RKO (cell line): ENCODE data around the gene POLR3B.

Experiments
- DNase-seq: peaks from one replicate; pipeline ENCODE4 v3.0.0-alpha.2; 2016; ENCODE audit warnings: low spot score

The POLR3B gene

DNA sequence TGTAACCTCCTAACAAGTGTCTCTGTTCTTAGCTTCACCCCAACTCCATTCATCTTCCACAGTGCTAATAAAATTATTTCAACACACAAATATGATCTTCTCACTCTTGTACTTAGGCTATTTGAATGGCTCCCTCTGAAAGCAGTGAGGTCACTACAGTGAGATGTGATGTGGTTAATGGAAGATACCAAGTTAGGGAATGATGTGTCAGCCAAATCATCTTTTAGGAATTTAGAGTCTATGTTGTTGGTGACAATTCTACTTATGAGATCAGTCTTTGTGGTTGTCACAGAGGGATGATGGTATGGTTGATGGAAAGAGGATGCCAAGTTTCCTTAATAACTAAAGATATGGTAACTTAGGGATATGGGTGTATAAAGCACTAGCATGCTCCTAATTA, 57.6 kb downstream of the POLR3B start:
- DNase-seq = peak; percentile 62

DNA sequence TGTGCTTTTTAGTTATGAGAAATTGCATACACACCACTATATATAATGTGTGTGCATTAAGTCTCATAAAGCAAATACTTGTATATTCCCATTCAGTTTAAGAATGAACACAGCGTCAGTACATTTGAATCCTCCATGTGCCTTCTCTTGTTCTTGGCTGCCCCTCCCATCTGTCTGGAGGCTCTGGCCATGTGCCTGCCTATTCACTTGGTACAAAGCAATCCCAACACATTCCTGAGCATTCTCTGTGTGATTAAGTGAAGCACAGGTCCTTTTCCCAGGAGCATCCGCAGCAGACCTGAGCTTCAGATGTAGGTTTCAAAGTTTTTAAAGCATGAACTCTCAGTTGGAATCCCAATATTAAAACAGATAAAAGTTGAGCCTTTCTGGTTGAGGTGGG, 58.7 kb downstream of the POLR3B start:
- DNase-seq = no peak

DNA sequence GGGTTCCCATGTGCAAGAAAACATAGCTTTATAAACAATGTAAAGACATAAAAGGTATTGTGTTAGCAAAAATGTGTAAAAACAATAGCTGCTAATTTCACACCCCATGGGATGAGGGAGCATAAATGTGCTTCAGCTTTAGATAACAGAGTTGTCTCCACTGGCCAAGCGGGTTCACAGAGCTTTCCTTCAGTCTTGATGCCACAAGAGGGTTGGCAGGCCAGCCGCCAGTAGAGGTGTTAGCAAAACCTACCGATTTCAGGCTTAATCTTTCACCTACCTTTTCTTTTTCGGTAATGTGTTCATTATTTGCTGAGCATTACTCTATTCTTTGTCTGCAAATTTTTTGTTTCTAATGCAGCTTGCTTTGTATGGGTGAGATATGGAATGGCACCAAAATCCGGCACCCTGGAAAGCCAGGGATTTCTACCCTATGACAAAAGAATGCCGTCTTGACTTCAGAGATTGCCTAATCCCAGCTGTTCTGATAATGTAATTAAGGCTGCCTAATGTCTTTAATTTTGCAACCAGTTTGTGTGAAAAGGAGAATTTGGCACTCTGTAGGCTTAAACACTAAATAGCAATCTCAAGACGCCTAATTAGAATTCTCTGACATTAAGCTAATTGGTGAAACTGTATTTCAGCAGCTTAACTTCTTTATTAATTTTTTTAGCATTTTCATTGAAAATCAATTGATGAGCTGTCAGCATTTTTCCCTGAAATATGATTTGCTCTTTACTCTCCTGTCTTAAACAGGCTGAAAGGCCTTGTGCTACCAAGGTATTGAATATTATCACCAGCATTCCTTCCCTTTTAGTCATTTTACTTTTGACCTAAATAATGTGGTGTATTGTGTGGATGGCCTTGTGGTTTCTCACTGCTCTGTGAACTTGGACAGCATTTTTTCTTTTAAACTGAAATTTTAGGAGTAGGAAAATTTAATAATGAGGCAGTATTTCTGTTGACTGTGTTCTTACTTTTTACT, 60.7 kb downstream of the POLR3B start:
- DNase-seq = peak; percentile 3

DNA sequence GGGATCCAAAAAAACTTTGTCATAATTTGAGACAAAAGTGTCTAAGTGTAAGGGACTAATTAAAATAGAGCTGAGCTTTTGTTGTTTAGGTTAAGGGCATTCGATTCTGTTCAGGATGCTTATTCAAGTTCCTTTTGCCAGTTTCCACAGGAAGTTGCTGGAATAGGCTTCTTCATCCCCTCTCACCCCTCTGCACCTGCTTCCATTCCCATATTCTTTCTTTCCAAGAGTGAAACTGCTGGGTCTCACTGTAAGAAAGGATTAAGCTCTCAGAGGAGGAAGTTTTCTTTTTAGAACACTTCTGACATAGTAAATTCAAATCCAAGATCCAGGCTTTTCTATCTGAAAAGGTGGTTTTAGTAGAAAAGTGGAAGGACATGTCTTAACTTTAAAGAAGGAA, 61.4 kb downstream of the POLR3B start:
- no peak for DNase-seq

DNA sequence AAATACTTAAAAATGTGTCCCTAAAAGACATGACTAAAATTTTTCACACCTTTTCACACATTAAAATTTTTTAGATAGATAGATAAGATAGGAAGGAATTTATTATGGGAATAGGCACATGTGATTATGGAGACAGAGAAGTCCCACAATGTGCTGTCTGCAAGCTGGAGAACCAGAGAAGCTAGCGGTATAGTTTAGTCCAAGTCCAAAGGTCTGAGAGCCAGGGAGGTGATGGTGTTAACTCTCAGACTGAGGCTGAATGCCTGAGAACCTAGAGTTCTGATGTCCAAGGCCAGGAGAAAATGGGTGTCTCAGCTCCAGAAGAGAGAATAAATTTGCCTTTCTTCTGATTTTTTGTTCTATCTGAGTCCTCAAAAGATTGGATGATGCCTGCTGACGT, 65.7 kb downstream of the POLR3B start:
- no peak for DNase-seq

DNA sequence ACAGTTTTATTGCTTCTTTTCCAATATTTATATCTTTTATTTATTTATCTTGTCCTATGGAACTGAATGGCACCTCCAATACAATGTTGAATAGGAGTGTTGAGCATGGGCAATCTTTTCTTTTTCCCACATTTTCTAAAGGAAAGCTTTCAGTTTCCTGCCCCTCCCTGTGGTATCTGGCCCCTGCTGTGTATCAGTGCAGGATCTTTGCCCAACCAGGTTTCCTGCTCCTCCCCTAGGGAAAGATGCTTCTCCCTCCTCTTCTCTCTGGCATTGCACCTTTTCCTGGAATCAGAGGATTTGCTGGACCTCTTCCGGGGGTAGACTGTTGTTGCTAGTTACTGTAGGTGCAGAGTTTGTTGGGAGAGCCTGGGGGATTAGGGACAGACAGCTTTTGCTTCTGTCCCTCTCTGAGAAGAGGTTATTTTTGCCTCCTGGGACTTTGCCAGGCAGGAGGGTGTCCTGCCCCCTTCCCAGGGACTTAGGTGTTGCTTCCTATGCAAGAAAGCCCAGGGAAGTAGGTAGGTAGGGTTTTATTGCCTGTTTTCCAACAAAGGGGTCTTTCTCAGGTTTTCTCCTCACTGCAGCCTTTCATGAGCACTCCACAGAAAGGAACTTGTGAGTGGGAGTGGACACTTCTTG, 67.6 kb downstream of the POLR3B start:
- DNase-seq = no peak

DNA sequence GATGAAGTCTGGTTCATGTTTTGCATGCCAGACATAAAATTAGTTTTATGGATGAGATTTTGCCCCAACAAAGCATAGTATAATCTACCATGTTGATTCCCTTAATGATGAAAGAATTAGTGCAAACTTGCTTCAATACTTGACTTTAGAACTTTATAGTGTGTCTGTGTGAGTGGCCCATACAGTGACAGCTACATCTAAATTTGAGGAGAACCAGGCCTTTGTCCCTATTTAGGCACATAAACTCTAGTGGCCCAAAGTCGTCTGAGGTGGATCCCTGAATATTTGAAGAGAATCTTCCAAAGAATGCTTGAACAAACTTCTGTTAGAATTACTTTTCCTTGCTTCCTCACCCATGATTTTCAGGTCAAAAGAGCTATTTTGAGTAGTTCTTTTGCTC, 70.4 kb downstream of the POLR3B start:
- no peak for DNase-seq

DNA sequence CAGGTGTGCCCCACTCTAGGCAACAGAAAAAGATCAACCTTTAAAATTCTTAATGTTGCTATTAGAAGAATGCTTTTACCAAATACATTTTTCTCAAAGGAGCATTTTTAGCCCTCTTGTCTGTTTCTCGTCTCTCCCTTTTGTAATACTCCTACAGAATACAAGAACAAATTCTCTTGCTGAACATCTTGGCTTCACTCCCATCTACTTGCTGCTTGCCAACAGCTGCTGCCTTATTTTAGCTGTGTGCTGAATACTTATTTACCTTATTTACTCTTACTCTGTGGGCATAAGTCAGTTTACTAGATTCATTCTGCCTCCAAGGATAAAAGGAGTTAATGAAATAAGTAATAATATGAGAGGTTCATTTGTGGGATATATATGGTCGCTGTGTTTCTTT, 70.8 kb downstream of the POLR3B start:
- no peak for DNase-seq

DNA sequence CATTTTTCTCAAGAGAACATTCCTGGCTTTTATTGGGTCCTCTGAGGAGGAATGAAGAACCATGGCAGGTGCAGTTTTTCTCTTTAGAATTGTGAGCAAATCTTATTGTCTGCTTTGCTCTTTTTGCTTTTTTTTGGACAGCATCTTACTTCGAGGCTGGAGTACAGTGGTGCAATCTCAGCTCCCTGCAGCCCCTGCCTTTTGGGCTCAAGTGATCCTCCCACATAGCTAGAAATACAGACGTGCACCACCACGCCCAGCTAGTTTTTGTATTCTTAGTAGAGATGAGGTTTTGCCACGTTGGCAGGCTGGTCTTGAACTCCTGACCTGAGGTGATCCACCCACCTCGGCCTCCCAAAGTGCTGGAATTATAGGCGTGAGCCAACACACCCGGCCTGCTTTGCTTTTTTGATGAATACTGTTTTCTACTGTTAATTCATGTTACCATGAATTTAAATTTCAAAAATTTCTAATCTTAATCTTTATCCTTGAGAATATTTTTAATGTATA, 71.5 kb downstream of the POLR3B start:
- DNase-seq = no peak

DNA sequence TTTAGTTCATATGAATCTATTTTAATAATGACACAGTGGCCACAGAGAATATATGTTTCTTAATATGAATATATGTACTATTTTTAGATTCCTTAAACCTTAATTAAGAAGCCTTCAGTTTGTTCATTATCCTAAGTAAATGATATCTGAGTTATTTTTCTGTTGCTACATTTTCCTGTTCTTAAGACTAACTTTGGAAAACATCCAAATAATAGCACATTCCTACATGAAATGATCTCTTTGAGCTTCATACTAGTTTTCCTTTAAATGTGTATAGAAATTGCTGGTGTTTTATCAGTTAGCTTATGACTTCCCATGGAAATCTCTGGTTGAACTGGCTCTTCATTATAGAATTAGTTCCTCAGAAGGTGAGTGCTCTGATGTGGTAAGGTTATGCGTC, 72.1 kb downstream of the POLR3B start:
- no peak for DNase-seq

DNA sequence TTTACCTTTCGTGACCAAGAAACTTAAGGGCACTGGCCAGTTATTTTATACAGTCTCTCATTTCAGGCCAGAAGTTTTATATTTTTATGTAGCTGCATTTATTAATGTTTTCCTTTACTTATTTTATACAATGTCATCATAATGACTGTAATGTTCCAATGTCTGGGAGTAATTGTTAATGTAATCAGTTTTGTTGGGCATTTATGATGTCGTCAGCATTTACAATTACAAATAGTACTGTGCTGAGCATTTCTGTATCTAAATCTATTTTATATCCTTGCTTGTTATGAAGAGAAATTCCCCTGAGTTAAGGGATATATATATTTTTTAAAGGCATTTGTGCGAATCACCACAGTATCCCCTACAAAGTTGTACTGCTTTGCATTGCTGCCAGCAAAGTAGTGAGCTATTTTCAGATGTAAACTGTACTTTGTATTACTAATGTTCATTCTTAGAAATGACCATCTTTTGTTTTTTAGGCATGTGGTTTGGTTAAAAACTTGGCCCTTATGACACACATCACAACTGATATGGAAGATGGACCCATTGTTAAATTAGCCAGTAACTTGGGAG, 74.4 kb downstream of the POLR3B start:
- no peak for DNase-seq

DNA sequence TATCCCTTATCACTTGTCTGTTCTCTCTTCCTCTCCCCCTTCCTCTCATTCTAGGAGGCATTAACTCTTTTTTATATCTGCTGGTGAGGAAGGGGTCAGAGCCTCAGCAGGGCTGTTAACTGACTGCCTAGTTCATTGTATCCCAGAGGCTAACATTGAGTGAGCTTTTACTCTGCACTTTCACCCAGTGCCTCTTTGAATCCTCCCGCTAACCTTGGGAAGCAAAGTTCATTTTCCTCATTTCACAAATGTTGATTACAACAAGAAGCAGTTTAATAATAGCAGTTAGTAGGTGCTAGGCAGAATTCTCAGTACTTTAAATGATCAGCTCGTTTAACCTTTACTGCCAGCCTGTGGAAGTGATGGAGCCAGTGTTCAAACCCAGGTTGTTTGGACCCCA, 75.5 kb downstream of the POLR3B start:
- DNase-seq = no peak

DNA sequence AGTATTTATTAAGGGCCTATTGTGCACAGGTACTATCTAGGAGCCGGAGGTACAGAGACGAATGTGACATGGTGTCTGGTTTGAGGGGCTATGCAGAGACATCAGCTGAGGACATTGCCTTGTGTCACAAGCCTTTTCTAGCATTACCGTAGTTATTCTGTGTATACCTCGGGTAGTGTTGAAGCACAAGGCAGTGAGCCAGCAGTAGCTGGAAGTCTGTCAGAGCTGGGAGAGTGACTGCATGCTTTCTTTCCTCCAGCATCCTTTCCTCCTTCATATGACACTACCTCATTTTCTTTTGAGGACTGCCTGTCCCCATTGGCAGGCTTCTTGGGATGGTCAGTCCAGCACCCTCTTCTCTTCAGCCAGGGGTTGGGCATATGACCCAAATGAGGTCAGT, 77.0 kb downstream of the POLR3B start:
- no peak for DNase-seq

DNA sequence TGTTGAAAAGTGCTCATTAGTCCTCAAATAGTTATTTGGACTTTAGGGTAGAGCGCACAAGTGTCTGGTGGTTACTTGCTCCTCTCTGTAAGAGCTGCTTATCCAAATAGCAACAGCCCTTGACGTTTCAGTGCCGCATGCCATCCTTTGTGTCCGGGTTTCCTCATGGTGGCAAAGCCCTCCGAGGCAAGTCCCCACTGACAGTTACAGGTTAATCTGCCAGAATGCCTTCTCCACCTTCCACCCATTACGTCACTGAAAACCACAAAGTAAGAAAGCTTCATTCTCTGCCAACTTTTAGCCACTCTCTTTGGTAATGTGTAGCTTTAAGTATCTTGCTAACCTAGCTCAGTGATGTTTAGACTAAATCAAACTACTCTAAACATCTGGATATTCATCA, 78.6 kb downstream of the POLR3B start:
- no peak for DNase-seq

DNA sequence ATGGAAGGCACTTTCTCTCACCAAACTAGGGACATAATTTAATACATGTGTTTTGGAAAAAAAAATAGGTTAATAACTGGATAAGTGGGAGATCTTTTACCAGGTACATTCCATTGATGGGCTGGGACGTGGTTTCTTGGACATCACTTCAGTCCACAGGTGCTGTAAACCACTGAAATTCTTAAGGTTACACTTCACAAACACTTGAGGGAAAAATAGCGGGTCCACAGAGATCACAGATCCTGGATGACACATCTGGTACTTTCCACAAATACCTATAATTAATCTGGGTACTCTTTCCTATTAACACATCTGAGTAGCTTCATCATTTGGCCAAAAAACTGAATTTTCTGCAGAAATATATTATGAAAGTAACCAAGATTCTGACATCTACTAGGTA, 85.0 kb downstream of the POLR3B start:
- no peak for DNase-seq

DNA sequence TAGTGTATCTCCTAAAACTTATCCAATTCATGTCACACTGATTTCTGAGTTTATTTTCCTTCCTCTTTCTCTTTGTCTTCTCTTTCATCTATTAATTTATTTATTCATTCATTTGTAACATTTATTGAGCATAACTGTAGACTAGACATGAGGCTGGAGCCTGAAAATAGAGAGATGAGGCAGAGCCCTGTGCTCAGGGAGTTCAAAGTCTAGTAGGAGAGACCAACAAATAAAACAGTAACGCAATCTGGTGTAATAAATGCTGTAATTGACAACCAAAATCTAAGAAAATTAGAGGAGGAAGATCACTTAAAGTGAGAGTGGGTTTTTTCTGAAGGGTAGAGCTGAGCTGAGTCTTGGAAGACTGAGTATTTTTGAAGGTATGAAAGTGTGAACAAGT, 87.5 kb downstream of the POLR3B start:
- DNase-seq = no peak

DNA sequence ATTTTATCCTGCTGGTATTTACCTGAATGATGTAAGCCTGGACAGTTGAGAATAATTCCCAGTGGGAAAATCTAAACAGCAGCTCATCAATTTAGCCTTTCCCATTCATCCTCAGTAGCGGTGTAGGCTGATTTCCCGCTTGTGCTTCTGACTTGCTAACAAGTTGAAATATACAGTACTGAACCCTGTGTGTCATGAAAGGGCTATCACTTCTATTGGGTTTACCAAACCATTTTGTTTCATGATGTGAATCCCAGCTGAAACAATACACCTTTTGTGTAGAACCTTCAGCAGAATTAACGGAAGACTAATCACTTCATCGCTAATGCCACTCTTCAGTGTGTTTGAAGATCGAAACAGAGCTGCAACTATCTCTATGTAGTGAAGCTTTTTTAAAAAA, 88.4 kb downstream of the POLR3B start:
- no peak for DNase-seq

DNA sequence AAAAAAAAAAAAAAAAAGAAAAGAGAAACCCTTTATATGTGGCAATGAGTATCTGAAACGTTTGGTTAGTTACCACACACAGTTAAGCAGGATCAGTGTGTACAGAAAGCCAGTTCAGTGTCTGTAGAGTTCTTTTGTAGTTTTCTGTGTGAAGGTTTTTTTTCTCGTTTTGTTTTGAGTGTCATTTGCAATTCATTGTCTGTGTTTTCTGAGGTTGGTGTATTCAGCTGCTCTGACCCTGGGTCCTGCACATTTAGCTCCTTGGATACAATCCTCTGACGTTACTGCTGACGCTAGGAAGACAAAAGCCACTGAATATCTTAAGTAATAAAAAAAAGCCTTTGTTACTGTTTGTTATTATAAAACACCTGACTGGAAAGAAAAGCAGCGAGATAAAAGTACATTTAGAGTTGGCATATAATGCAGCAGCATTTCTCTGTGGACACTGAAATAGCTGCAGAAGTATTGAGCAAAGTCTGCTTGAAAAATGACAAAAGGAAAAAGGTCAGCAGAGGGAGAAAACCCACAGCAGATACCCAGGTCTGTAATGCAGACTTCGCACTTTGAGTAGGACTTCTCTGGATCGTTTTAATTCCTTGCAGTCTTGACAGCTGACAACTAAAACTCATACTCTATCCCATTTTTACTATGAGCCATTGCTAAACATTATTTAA, 89.0 kb downstream of the POLR3B start:
- DNase-seq = no peak

DNA sequence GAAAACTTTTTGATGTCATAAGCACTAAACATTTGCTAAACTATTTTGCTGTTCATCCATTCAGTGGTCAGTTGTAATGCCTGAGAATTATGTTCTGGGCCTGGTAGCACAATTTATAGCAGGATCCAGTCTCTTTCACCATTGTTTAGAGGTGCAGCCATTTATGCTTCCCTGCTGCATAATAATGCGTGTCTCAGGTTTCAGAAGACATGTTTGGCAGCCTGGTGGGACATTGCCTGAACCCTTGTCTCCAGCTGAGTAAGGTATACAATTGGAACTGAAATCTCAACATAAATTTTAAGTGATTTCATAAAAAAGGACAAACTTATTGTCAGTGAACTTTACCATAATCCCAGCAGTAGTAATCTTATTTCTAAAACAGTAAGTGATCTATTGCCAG, 94.8 kb downstream of the POLR3B start:
- no peak for DNase-seq

DNA sequence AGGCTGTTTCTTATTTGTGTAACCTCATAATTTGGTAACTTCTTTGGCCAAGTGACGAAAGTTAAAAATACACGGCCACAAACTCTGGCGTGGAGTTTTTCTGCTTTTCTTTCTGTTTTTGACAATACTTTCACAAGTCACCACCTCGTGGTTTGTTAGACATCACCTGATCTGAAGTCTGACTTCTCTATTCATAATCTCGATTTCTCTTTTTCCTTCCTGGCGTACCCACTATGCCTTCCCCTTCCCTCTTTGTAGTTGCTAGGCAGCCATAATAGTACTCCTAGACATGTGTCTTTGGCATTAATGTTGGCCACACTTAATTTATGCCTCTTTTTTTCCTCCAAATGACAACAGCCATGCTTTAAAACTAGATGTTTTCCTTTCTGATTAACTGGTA, 97.6 kb downstream of the POLR3B start:
- no peak for DNase-seq

DNA sequence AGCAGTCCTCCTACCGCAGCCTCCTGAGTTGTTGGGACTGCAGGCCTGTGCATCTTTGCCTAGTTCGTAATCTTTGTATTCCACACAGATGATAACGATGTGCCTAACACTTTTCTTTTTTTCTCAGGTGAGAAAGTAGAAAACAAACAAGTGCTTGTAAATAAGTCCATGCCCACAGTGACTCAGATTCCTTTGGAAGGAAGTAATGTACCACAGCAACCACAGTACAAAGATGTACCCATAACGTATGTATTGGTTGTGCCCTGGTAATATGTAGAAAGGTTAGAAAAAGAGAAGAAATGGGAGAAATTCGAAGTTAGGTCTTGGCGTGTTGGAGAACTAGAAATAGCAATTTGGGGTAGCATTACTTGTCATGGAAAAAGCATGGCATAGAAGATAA, 101.6 kb downstream of the POLR3B start:
- no peak for DNase-seq

DNA sequence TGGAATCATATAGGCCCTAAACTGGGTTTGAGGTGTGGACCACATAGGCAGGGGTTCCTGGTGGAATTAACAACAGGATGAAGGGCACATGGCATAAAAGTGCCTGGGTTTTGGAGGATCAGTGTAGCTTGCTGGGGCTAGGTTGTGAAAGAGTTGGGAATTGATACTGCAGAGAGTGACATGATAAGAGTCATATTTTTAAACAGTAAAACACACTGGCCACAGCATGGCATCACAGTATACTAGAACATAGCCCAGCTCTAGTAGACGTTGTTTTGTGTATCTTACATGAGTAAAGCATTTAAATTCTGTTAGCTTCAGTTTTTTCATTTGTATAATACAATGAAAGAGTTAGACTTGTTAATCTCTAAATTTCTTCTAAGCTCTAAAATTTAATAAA, 102.0 kb downstream of the POLR3B start:
- DNase-seq = no peak

DNA sequence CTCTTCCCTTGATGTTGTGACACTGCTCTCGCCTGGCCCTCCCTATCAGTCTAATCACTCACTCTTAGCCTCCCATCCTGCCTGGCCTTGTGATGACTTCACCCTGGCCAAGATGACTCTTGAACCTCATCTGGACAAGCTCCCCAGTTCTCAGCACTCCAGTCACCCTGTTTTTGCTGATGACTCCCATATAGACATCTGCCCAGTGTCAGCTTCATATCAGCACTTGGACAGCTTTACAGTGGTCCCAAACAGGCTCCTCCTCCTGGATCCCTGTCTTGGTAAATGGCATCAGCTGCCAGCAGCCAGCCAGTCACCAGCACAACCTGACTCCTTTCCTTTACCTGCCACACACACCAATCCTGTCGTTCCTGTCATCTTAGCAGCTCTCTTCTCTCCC, 104.2 kb downstream of the POLR3B start:
- DNase-seq = peak; percentile 2
